GM12878 (cell line): Measurements from ENCODE around the gene DNAH8. TPM values are rescaled to one million over a fixed set of nuclear protein-coding genes. Genes with fewer than 3 reads are reported as not detected.

Experiments used
- ATAC-seq: fragments of 200-7000 bp; cut with Tn5 transposase; 3 replicates; pipeline ENCODE4 v1.9.1; 2020; ENCODE audit warnings: mild to moderate bottlenecking, moderate library complexity
- BruUV-seq: library from RNA; stranded (reverse); fragments of 400-500 nt; replicated peaks from 2 replicates; lab custom pipeline; 2021; lab: Mats Ljungman, UMichigan
- CTCF ChIA-PET: fragments of 300-600 bp; sonication (Branson Sonifier 250); formaldehyde crosslinking; extraction: SDS; loops from one replicate; lab custom pipeline; 2021; ENCODE audit warnings: inconsistent platforms; lab: Yijun Ruan, JAX
- POLR2A ChIA-PET: fragments of 350-600 bp; formaldehyde crosslinking; extraction: SDS; loops from one replicate; lab custom pipeline; 2021; ENCODE audit warnings: inconsistent platforms; lab: Charles Lee
- RAD21 ChIA-PET: fragments of 300-600 bp; sonication (Branson Sonifier 250); formaldehyde crosslinking; loops from one replicate; lab custom pipeline; 2023; ENCODE audit warnings: antibody characterized with exemption; ENCODE audit not compliant: unreplicated experiment; lab: Charles Lee
- SMC1A ChIA-PET: fragments of 300-600 bp; sonication (Branson Sonifier 250); formaldehyde crosslinking; loops from one replicate; lab custom pipeline; 2023; ENCODE audit not compliant: unreplicated experiment, uncharacterized antibody; lab: Charles Lee
- DNase-seq: peaks from one replicate; pipeline ENCODE4 v3.0.0-alpha.2; 2011; ENCODE audit warnings: low read depth, low spot score
- FAIRE-seq: peaks from 3 replicates; lab custom pipeline; 2011; peaks lifted over from hg19 to GRCh38; lab: Jason Lieb, UNC
- H2AFZ ChIP-seq: 2 replicates; pipeline ENCODE4 v1.6.0; 2011; ENCODE audit warnings: low read depth, low read length, control low read depth; ENCODE audit not compliant: control insufficient read depth
- H3K27ac ChIP-seq: 2 replicates; pipeline ENCODE4 v1.5.1; 2011; ENCODE audit warnings: control low read depth; ENCODE audit not compliant: control insufficient read depth, insufficient read depth
- H3K27me3 ChIP-seq, 2 experiments: replicated peaks in 1 of 2; 2 replicates each; pipeline versions ENCODE4 v1.6.0 to v1.6.1; 2011; ENCODE audit warnings: low read length in 1 of 2; ENCODE audit not compliant: control insufficient read depth in 2 of 2, insufficient read depth in 2 of 2
- H3K36me3 ChIP-seq, 2 experiments: 2 replicates each; pipeline ENCODE4 v1.5.1; 2011; ENCODE audit warnings: low read length in 1 of 2; ENCODE audit not compliant: control insufficient read depth in 2 of 2, insufficient read depth in 2 of 2
- H3K4me1 ChIP-seq: 2 replicates; pipeline ENCODE4 v1.6.1; 2011; ENCODE audit warnings: mild to moderate bottlenecking, low read length, moderate library complexity, mixed read lengths; ENCODE audit not compliant: control insufficient read depth, insufficient read depth
- H3K4me2 ChIP-seq: 2 replicates; pipeline ENCODE4 v1.6.0; 2011; ENCODE audit warnings: control low read depth; ENCODE audit not compliant: control insufficient read depth, insufficient read depth
- H3K4me3 ChIP-seq: fragments of 200-600 bp; sonication (generic); 2 replicates; pipeline ENCODE4 v1.5.1; 2016
- H3K79me2 ChIP-seq: 2 replicates; pipeline ENCODE4 v1.6.0; 2011; ENCODE audit warnings: low read length; ENCODE audit not compliant: control insufficient read depth, insufficient read depth
- H3K9ac ChIP-seq: 2 replicates; pipeline ENCODE4 v1.8.0; 2011; ENCODE audit warnings: low read length, control low read depth, mixed read lengths; ENCODE audit not compliant: control insufficient read depth, insufficient read depth
- H3K9me3 ChIP-seq: replicated peaks from 3 replicates; pipeline ENCODE4 v1.5.1; 2011; ENCODE audit warnings: mild to moderate bottlenecking, low read length; ENCODE audit not compliant: control insufficient read depth, insufficient read depth
- H4K20me1 ChIP-seq: 2 replicates; pipeline ENCODE4 v1.6.0; 2011; ENCODE audit not compliant: control insufficient read depth, insufficient read depth
- CBFB ChIP-seq: IDR thresholded peaks from 2 replicates; pipeline ENCODE4 v1.6.1; 2016; ENCODE audit warnings: antibody characterized with exemption, low read depth
- ETV6 ChIP-seq, 2 experiments: fragments of 450-650 bp in 1 of 2; IDR thresholded peaks in 1 of 2; conservative IDR thresholded peaks in 1 of 2; 2 replicates each; pipeline ENCODE4 v1.6.1; 2014; ENCODE audit warnings: antibody characterized with exemption in 1 of 2, borderline replicate concordance in 1 of 2, low read depth in 1 of 2, mild to moderate bottlenecking in 1 of 2, moderate library complexity in 1 of 2
- MTA2 ChIP-seq: fragments of 450-650 bp; IDR thresholded peaks from 2 replicates; pipeline ENCODE4 v1.6.1; 2016; ENCODE audit warnings: low read depth, mild to moderate bottlenecking, moderate library complexity
- SMAD1 ChIP-seq: fragments of 450-650 bp; IDR thresholded peaks from 2 replicates; pipeline ENCODE4 v1.6.1; 2018; ENCODE audit warnings: mild to moderate bottlenecking, low read depth; ENCODE audit not compliant: partially characterized antibody
- TCF3 ChIP-seq: IDR thresholded peaks from 2 replicates; pipeline ENCODE4 v1.6.1; 2012; ENCODE audit warnings: low read depth, mild to moderate bottlenecking, low read length, borderline replicate concordance; ENCODE audit not compliant: insufficient read depth
- WGBS: methylation state at CpG from one replicate; pipeline ENCODE4 v1.1.6; 2016; ENCODE audit warnings: low lambda C conversion rate; ENCODE audit not compliant: insufficient replicate concordance, insufficient coverage; ENCODE audit errors: missing lambda C conversion rate; 5-methylcytosine and 5-hydroxymethylcytosine counted together
- in situ Hi-C: fragments of 300-500 bp; cut with MboI; formaldehyde crosslinking; loops from 9 replicates; pipeline ENCODE4 v1.14.3; 2018; ENCODE audit warnings: mixed read lengths
- intact Hi-C: fragments of 100-400 bp; cut with micrococcal nuclease; formaldehyde crosslinking; loops from one replicate; pipeline ENCODE4 v1.14.2; 2022; ENCODE audit not compliant: unreplicated experiment
- polyA plus RNA-seq, 11 experiments: library from polyadenylated mRNA; depleted of rRNA in 4 of 11; unstranded in 6 of 11; stranded (reverse) in 5 of 11; fragments of >200 nt; fragmentation: Nextera tagmentation in 4 of 11; fragmentation: Illumina TruSeq in 1 of 11; extraction: Ambion mirVana in 4 of 11; extraction: Trizol in 1 of 11; gene quantifications; 1 replicate in 1 of 11; 2 replicates in 10 of 11; pipeline versions ENCODE4 v1.2.1 to v1.2.3, GENCODE V29; 2011 to 2016; ENCODE audit warnings: inconsistent platforms in 2 of 11, missing spikeins in 2 of 11, low read depth in 1 of 11
- total RNA-seq, 4 experiments: library from RNA; depleted of rRNA in 3 of 4; stranded (reverse); fragments of >200 nt in 3 of 4; fragmentation: Illumina TruSeq in 1 of 4; extraction: Trizol in 1 of 4; gene quantifications; 2 replicates each; pipeline versions ENCODE4 v1.2.1 to v1.2.3, GENCODE V29; 2013 to 2021
- TF ChIP-seq, protein P1 (sequence below), 3 experiments: IDR thresholded peaks in 2 of 3; conservative IDR thresholded peaks in 1 of 3; 2 replicates each; pipeline ENCODE4 v1.5.1; 2011; ENCODE audit warnings: low read depth in 3 of 3, low read length in 3 of 3, mild to moderate bottlenecking in 3 of 3, control low read depth in 2 of 3, moderate library complexity in 2 of 3, inconsistent platforms in 1 of 3, mixed read lengths in 1 of 3; ENCODE audit not compliant: control insufficient read depth in 2 of 3, insufficient read depth in 1 of 3; ENCODE audit errors: extremely low read depth in 1 of 3

DNAH8 gene
- total and polyA plus RNA-seq, 10 of the 15 experiments (the other 5 are each of a cell fraction or from before 2014, with no cell fraction given), result 0.02 to 0.34 (median 0.10) TPM; not detected in 3

DNA sequence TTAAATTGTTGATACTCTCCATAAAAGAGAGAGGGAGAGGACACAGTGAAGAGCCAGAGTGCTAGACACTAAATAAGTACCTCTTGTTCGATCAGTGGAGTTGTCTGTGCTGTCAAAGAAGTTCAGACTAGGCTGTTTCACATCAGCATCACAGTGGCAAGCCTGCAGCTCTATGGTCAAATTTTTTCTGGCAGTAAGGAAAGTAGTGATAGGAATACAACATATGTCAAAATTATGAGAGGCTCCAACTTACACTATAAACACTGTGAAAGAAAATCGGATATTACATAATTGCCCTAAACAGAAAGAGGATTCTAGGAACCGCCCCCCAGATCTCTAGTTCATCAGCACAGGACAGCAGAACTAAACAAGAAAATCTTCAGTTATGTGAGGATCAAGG is 23.1 kb downstream of the DNAH8 start:
- RAD21 ChIA-PET, result no interaction called here
- TF ChIP-seq MTA2, result no peak
- no peak for TF ChIP-seq CBFB
- TF ChIP-seq TCF3, result no peak
- no peak for TF ChIP-seq ETV6 (conservative IDR thresholded peaks at IDR 0.05 in 1 of 2, IDR thresholded peaks at IDR 0.05 in 1 of 2; ENCODE audit: borderline replicate concordance in 1 of 2, low read depth in 1 of 2)
- H2AFZ ChIP-seq, result no peak overlapping the region
- intact Hi-C loops (no loop called here), in situ Hi-C loops (no loop called here)
- no TSS peak for BruUV-seq
- CTCF ChIA-PET, result no interaction called here
- no peaks in the 10 kb centered on the region for H4K20me1 ChIP-seq
- SMC1A ChIA-PET, result no interaction called here
- no peak overlapping the region for H3K27ac ChIP-seq
- POLR2A ChIA-PET, result no interaction called here
- no peaks in the 10 kb centered on the region for H3K4me1 ChIP-seq
- H3K27me3 ChIP-seq, result peaks cover 0 to 4% of the 10 kb centered on the region in 2 experiments; a peak in 1 of 4 replicates
- H3K9ac ChIP-seq, result no peak overlapping the region
- no peaks in the 10 kb centered on the region for H3K36me3 ChIP-seq
- 48% methylated on average over 3 of the region's 3 CpGs for WGBS
- H3K79me2 ChIP-seq, result no peaks in the 10 kb centered on the region
- no peak for DNase-seq
- no peaks in the 10 kb centered on the region; the same call in 2 of the 3 replicates for H3K9me3 ChIP-seq
- no peak for FAIRE-seq
- H3K4me3 ChIP-seq, result no peak overlapping the region
- ATAC-seq, result no peak
- H3K4me2 ChIP-seq, result no peak overlapping the region

DNA sequence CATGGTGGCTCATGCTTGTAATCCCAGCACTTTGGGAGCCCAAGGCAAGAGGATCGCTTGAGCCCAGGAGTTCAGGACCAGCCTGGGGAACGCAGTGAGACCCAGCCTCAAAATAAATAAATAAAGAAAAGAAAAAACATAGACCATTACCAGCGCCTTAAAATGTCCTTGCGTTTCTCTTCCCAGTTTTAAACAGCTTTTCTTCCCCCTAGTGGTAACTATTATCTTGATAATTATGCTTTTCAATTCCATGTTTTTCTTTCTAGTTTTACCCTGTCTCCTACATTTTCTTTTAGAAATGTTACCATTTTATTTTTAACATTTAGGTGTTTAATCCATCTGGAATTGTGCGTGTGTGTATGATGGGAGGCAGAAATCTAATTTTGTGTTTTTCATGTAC is 24.4 kb downstream of the DNAH8 start:
- intact Hi-C loops (no loop called here), in situ Hi-C loops (no loop called here)
- Histone ChIP-seq H3K9ac (no peak overlapping the region), H3K36me3 (no peaks in the 10 kb centered on the region), H3K4me2 (no peak overlapping the region), H3K9me3 (no peaks in the 10 kb centered on the region; the same call in 2 of the 3 replicates), H3K27ac (no peak overlapping the region), H3K4me3 (no peak overlapping the region), H3K27me3 (peaks cover 0 to 4% of the 10 kb centered on the region in 2 experiments; a peak in 1 of 4 replicates), H2AFZ (no peak overlapping the region), H4K20me1 (no peaks in the 10 kb centered on the region), H3K79me2 (no peaks in the 10 kb centered on the region), H3K4me1 (no peaks in the 10 kb centered on the region)
- no peak for FAIRE-seq
- ChIA-PET CTCF (interaction anchor here (1.1 kb wide), 1 partner anchor 9 kb away, joined by 3 read pairs; no protein-coding TSS in a partner anchor), RAD21 (no interaction called here), SMC1A (no interaction called here), POLR2A (no interaction called here)
- BruUV-seq, result no TSS peak
- no peak for ATAC-seq
- WGBS, result 65% methylated on average over 5 of the region's 5 CpGs
- DNase-seq, result no peak
- TF ChIP-seq, protein P1, sequence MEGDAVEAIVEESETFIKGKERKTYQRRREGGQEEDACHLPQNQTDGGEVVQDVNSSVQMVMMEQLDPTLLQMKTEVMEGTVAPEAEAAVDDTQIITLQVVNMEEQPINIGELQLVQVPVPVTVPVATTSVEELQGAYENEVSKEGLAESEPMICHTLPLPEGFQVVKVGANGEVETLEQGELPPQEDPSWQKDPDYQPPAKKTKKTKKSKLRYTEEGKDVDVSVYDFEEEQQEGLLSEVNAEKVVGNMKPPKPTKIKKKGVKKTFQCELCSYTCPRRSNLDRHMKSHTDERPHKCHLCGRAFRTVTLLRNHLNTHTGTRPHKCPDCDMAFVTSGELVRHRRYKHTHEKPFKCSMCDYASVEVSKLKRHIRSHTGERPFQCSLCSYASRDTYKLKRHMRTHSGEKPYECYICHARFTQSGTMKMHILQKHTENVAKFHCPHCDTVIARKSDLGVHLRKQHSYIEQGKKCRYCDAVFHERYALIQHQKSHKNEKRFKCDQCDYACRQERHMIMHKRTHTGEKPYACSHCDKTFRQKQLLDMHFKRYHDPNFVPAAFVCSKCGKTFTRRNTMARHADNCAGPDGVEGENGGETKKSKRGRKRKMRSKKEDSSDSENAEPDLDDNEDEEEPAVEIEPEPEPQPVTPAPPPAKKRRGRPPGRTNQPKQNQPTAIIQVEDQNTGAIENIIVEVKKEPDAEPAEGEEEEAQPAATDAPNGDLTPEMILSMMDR (IDR thresholded peaks at IDR 0.05 in 2 of 3, conservative IDR thresholded peaks at IDR 0.05 in 1 of 3; ENCODE audit: control insufficient read depth in 2 of 3, extremely low read depth in 1 of 3, insufficient read depth in 1 of 3, low read depth in 3 of 3, low read length in 3 of 3), result peak in 1 of 3 experiments; percentile 37; a peak in 2 of 6 replicates
- TF ChIP-seq SMAD1, result no peak
